Esophagus mucosa (tissue), 1 donor: ENCODE results near the gene DMRT2. TPM values are rescaled to one million over a fixed set of nuclear protein-coding genes. Genes with fewer than 3 reads are reported as not detected.

Source experiments
- ATAC-seq: fragments of 200-7000 bp; cut with Tn5 transposase; one replicate; pipeline ENCODE4 v1.9.1; 2020
- total RNA-seq: library from RNA; stranded (reverse); gene quantifications from one replicate; pipeline ENCODE4 v1.2.4, GENCODE V29; 2023
- donor health status: DM: yes; HTN: yes; CAD: no.

Gene DMRT2
- total RNA-seq, 1 donor from 2014 or later, result 0.12 TPM

- ATAC-seq, result no peak
Measured at GRCh38 chr9:1047591-1048230, 2.4 kb upstream of the DMRT2 start.

DNA sequence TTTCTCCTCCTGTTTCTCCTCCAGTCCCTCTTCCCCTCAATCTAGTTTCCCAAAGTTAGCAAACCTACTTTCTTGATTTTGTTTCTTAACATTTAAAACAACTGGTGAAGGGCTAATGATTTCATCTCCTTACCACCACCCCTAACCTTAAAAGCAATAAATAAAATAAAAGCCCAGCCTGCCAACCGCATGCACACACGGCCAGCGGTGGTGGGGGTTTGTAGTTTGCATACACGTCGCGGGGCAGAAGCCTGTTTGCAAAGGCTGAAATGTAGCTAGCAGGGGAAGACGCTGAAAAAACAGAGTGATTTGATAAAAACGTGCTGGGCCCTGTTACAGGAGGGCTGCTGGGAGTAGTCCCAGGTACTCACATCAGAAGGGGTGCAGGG lies 1.9 kb upstream of the DMRT2 start:
- ATAC-seq, result no peak

DNA sequence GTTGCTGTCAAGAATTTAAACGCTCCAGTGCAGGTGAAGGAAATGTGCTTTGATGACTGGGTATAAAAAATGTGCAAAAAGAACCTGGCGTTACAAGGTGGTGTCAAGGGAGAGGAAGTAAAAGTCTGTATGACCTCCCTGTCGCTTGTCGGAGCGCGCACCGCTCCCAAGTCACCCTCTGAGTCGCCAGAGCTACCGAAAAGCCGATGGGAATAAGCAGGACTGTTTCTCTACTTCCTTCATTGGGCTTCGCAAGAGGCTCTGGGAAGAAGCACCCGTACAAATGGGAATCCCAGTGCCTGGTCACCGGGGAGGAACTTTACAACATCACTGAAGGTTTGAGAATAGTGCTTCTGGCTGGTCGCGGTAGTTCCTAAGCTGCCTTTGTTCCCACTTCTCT lies 1.3 kb upstream of the DMRT2 start:
- no peak for ATAC-seq

GRCh38 chr9:1049641-1050040 lies 516 bp upstream of the DMRT2 start:
- ATAC-seq, result no peak

- no peak for ATAC-seq
Measured at GRCh38 chr9:1051210-1051583, 1.0 kb downstream of the DMRT2 start.

DNA sequence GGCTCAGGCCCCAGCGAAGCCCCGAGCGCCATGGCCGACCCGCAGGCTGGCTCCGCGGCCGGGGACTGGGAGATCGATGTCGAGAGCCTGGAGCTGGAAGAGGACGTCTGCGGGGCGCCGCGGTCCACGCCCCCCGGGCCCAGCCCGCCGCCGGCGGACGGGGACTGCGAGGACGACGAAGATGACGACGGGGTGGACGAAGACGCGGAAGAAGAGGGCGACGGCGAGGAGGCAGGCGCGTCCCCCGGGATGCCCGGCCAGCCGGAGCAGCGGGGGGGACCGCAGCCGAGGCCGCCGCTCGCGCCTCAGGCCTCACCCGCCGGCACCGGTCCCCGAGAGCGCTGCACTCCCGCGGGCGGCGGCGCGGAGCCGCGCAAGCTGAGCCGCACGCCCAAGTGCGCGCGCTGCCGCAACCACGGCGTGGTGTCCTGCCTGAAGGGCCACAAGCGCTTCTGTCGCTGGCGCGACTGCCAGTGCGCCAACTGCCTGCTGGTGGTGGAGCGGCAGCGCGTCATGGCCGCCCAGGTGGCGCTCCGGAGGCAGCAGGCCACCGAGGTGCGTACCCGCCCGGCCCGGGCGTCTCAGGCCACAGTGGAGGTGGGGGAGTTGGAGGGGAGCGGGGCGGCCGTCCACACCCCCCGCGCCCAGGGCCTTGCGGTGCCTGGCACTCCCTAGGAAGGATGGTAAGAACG lies 1.6 kb downstream of the DMRT2 start:
- ATAC-seq, result peak; percentile 50

- no peak for ATAC-seq
Measured at GRCh38 chr9:1052365-1053281, 2.5 kb downstream of the DMRT2 start.

GRCh38 chr9:1053282-1053621 lies 3.1 kb downstream of the DMRT2 start:
- no peak for ATAC-seq

DNA sequence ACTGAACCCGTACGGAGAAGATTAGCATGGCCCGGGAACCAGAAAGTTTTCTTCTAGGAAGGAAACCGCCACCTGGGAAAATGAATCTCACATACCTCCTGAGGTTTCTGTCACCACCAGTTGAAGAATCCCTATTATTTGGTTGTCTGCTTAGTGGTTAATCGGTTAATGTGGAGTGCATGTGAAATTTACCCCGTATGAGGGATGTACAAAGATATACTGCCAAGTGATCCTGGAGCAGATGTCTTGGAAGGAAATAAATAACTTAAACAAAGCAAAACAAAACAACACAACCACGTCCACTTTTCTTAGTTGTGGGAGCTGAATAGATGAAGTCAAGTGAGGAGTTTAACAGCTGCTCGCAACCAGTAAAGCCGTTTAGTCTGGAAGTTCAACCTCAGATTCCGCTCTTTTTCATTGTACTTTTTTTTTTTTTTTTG lies 3.8 kb downstream of the DMRT2 start:
- no peak for ATAC-seq

DNA sequence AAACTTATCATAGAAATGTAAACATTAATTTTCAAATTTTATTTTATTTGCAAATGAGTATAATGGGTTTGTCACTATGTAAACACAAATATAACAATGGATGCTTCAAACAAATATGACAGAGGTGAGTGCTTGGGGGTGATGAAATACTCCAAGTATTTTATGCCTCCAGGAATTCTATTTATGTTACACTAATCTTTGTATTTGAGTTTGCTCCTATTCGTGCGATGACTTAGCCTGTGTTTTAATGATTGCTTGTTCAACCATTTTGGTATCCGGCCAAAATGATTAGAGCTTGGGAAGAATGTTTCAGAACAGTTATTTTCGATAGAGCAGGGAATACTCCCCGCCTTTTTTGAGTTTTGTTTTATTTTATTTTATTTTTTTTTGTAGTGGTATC lies 5.0 kb downstream of the DMRT2 start:
- ATAC-seq, result no peak

DNA sequence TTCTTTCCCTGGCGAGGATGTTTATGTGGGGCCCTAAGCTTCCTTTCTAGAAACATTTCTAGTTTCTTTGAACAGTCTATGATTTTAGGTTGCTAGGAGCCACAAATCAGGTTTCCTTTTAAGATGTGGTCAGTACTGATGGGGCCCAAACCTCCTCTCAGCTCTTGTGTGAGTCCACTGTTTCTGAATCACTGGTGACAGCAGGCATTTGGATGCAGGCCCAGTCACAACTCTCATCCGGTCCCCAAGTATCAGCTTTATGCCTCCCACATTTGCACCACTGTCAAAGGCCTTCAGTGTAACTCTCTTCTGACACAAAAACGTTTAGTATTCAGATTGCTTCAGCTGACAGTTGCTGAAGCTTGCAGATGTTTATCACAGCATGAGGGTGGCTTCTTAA lies 7.8 kb downstream of the DMRT2 start:
- ATAC-seq, result no peak

DNA sequence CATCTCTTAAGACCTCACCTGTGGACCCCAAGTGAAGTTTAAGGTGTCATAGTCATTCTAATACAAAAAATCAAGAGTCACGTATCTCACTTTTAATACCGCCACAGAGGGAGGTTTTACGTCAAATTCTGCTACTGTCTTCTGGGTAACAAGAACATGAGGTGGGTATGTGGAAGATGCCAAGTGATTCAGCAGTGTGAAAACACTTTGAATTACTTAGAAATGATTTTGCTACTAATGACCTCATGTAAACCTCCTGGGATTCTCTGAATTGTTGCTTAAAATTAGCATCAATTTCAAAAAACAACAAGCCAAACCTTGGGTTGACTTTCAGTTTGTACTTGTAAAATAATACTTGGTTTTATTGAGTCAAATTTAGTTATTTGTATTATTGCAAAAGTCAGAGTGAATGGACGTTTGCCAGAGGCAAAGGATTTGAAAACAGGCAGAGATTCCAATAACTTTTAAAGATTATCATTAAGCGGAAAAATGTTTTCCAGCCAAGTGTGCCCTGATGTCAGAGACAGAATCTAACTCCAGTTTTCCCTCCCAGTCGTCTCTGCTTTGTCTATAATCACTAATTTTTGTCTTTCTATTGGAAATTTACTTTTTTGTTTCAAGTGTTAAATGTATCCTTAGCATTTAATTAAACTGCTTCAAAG lies 8.8 kb downstream of the DMRT2 start:
- no peak for ATAC-seq

- no peak for ATAC-seq
Measured at GRCh38 chr9:1065130-1065529, 15.0 kb downstream of the DMRT2 start.

DNA sequence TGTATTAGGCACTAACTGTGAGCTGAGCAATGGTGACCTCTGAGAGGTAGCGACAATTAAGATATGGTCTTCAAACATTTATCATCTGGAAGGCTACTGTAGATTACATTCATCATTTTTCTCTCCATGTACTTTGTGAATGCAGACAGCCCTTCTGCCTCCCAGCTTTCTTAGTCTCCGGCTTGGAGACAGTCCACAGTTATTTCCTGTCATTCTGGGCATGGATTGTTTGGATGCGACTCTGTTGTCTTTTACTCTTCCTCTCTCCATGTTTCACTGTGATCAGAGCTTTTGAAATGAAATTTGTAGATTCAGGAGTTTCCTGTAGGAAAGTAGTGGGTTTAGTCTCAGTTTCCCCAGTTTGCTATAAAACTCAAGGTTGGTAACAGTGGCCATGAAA lies 20.5 kb downstream of the DMRT2 start:
- ATAC-seq, result no peak

- ATAC-seq, result peak; percentile 41
Measured at GRCh38 chr9:1071730-1072129, 21.6 kb downstream of the DMRT2 start.

DNA sequence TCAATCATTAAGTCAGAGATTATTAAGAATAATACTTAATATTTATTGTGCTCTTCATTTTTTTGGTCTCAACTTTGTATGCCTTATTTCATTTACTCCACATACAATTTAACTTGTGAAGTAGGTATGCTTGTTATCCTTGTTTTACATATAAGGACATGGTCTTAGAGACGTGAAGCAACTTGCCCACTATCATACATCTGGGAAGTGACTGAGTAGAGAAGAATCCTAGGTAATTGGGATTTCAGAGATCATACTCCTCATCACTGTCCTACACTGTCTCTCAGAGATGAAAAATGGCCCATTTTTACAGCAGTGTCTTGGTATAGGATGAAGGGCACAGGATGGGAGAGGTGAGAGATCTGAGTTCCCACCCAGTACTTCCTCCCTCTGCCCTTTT lies 23.3 kb downstream of the DMRT2 start:
- ATAC-seq, result no peak

DNA sequence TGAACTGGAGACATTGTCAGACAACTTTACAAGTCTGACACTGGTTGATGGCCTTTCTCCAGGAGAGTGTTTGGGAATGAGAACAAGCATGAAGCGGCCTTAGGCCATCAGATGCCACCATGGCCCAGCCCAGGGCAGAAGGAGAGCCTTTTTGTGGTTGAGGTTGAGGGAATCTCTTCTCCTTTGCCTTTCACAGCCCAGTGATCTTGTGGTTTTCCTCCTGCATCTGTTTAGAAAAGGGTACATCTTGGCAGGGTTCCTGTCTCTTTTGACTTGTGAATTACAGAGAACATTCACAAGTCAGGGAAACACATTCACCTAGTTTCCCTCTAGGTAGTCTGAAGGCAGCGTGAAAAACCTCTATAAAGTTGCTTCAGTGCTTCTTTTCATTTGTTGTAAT lies 27.5 kb downstream of the DMRT2 start:
- no peak for ATAC-seq

GRCh38 chr9:1083325-1083913 lies 33.3 kb downstream of the DMRT2 start:
- no peak for ATAC-seq

DNA sequence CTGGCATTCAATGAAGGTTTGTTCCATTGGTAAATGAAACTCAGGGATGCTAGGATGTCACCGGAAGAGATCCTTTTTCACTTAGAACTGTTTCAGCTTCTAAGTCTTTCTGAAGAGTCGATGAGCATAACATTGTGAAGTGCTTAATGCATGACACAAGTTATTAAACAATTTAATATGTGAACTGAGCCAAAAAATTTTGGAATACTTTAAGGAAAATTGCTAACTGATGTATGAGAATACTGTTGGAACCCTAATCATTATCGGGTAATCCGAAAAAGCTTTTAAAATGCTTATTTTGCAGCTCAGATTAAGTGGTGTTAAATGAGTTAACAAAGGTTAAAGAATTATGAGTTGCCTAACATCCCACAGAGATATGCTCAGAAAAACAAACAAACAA lies 34.9 kb downstream of the DMRT2 start:
- no peak for ATAC-seq

DNA sequence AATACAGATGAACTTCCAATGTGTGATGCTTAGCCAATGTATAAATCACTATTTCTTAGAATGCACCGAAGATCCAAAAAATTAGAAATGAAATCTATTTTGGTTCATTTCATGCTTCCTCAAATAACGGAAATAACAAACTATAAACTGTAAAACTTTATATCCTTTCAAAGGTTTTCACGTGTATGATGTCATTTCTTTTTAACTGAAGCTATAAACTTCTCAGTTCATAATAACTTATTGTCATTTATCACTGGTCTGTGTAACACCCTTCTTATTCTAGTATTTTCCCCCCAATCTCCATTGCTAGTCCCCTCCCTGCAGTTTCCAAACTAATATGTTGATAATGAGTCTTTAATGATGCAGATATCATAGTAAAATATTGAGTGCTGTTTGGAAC lies 36.4 kb downstream of the DMRT2 start:
- ATAC-seq, result no peak

DNA sequence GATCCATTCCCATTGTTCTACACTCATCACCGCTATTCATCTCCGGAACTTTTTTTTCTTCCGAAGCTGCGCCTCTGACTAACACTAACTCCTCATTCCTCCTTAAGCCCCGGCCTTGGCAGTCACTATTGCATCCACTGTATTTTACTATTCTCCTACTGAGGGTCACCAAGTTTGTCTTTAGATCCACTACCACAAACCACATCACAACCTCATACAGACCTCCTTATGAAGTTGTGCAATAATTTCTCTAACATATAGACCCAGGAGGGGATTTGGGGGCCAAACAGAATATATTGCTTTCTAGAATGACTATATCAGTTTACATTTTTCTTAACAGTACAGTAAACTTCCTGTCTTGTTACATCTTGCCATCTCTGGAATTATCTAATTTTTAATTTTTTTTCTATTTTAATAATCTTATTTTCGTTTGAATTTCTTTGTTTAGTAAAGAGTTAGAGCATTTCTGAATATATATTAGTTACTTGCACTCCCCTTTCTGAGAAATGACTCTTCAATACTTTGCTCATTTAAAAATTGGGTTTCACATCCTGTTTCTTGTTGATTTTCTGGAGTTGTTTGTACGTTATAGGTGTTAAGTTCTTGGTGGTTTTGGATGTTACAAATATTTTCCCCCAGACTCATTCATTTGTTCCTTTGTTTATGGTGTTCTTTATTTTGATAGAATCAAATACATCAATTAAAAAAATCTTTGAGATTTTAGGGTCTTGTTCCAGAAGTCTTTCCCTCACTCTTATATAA lies 37.1 kb downstream of the DMRT2 start:
- ATAC-seq, result no peak

- no peak for ATAC-seq
Measured at GRCh38 chr9:1094749-1095148, 44.6 kb downstream of the DMRT2 start.
